ENCODE measurements around the gene ASTN2.

- TF ChIP-seq POLR2AphosphoS5 (IDR thresholded peaks at IDR 0.05): no peak
- no peak for TF ChIP-seq CTCF (IDR thresholded peaks at IDR 0.05)
- TF ChIP-seq EP300 (IDR thresholded peaks at IDR 0.05): no peak
- TF ChIP-seq POLR2A (IDR thresholded peaks at IDR 0.05): no peak
Measured at GRCh38 chr9:116953271-116953670, 461.6 kb downstream of the ASTN2 start.
